ENCODE measurements around the gene NGF.

The NGF gene

GRCh38 chr1:115314092-115314491 is 24.0 kb downstream of the NGF start:
- no peak overlapping the region for H3K27ac ChIP-seq (ENCODE audit: low read length)
- H3K79me2 ChIP-seq (ENCODE audit: insufficient read depth, low read length): no peaks in the 10 kb centered on the region
- no peak overlapping the region for H2AFZ ChIP-seq (ENCODE audit: low read depth, low read length)
- H3K4me3 ChIP-seq (ENCODE audit: low read depth in 1 of 2, low read length in 2 of 2): no peak overlapping the region
- H3K4me2 ChIP-seq (ENCODE audit: insufficient read depth, low read length): no peak overlapping the region
- ATAC-seq (ENCODE audit: insufficient read depth, low read depth) (no peak), DNase-seq (no peak)
- TF ChIP-seq EZH2 (IDR thresholded peaks at IDR 0.05; ENCODE audit: borderline replicate concordance, low read depth, low read length, severe bottlenecking): no peak
- H3K4me1 ChIP-seq (ENCODE audit: insufficient read depth, low read length): no peaks in the 10 kb centered on the region
- no peaks in the 10 kb centered on the region for H3K9me3 ChIP-seq (ENCODE audit: insufficient read depth, low read length, severe bottlenecking)
- H3K36me3 ChIP-seq (ENCODE audit: insufficient read depth, low read length): no peaks in the 10 kb centered on the region
- H4K20me1 ChIP-seq (ENCODE audit: insufficient read depth, low read length): no peaks in the 10 kb centered on the region
- no peak overlapping the region for H3K9ac ChIP-seq (ENCODE audit: low read depth, low read length)
- H3K27me3 ChIP-seq (ENCODE audit: insufficient read depth, low read length, poor library complexity): peaks cover 3% of the 10 kb centered on the region

- no peaks in the 10 kb centered on the region for H3K9me3 ChIP-seq (ENCODE audit: insufficient read depth, low read length, severe bottlenecking)
- H2AFZ ChIP-seq (ENCODE audit: low read depth, low read length): no peak overlapping the region
- H3K4me2 ChIP-seq (ENCODE audit: insufficient read depth, low read length): no peak overlapping the region
- H3K27me3 ChIP-seq (ENCODE audit: insufficient read depth, low read length, poor library complexity): peaks cover 3% of the 10 kb centered on the region
- H4K20me1 ChIP-seq (ENCODE audit: insufficient read depth, low read length): no peaks in the 10 kb centered on the region
- no peaks in the 10 kb centered on the region for H3K79me2 ChIP-seq (ENCODE audit: insufficient read depth, low read length)
- no peaks in the 10 kb centered on the region for H3K4me1 ChIP-seq (ENCODE audit: insufficient read depth, low read length)
- no peak overlapping the region for H3K27ac ChIP-seq (ENCODE audit: low read length)
- no peaks in the 10 kb centered on the region for H3K36me3 ChIP-seq (ENCODE audit: insufficient read depth, low read length)
- no peak overlapping the region for H3K9ac ChIP-seq (ENCODE audit: low read depth, low read length)
- H3K4me3 ChIP-seq (ENCODE audit: low read depth in 1 of 2, low read length in 2 of 2): no peak overlapping the region
- DNase-seq (no peak), ATAC-seq (ENCODE audit: insufficient read depth, low read depth) (no peak)
- TF ChIP-seq EZH2 (IDR thresholded peaks at IDR 0.05; ENCODE audit: borderline replicate concordance, low read depth, low read length, severe bottlenecking): no peak
- TF ChIP-seq CTCF (IDR thresholded peaks at IDR 0.05; ENCODE audit: borderline replicate concordance, extremely low read depth, low read length, poor library complexity, severe bottlenecking): no peak
Measured at GRCh38 chr1:115313182-115313581, 24.9 kb downstream of the NGF start.

GRCh38 chr1:115312742-115313141 is 25.3 kb downstream of the NGF start:
- ATAC-seq (ENCODE audit: insufficient read depth, low read depth): no peak
- Histone ChIP-seq H3K79me2 (ENCODE audit: insufficient read depth, low read length) (no peaks in the 10 kb centered on the region), H2AFZ (ENCODE audit: low read depth, low read length) (no peak overlapping the region), H4K20me1 (ENCODE audit: insufficient read depth, low read length) (no peaks in the 10 kb centered on the region), H3K9me3 (ENCODE audit: insufficient read depth, low read length, severe bottlenecking) (no peaks in the 10 kb centered on the region), H3K4me2 (ENCODE audit: insufficient read depth, low read length) (no peak overlapping the region), H3K27me3 (ENCODE audit: insufficient read depth, low read length, poor library complexity) (peaks cover 3% of the 10 kb centered on the region), H3K4me3 (ENCODE audit: low read depth in 1 of 2, low read length in 2 of 2) (no peak overlapping the region), H3K36me3 (ENCODE audit: insufficient read depth, low read length) (no peaks in the 10 kb centered on the region), H3K4me1 (ENCODE audit: insufficient read depth, low read length) (no peaks in the 10 kb centered on the region), H3K27ac (ENCODE audit: low read length) (no peak overlapping the region), H3K9ac (ENCODE audit: low read depth, low read length) (no peak overlapping the region)
- DNase-seq: no peak
- TF ChIP-seq EZH2 (IDR thresholded peaks at IDR 0.05; ENCODE audit: borderline replicate concordance, low read depth, low read length, severe bottlenecking) (no peak), CTCF (IDR thresholded peaks at IDR 0.05; ENCODE audit: borderline replicate concordance, extremely low read depth, low read length, poor library complexity, severe bottlenecking) (no peak)

GRCh38 chr1:115311474-115311989 is 26.5 kb downstream of the NGF start:
- no peaks in the 10 kb centered on the region for H3K4me1 ChIP-seq (ENCODE audit: insufficient read depth, low read length)
- H3K27me3 ChIP-seq (ENCODE audit: insufficient read depth, low read length, poor library complexity): no peaks in the 10 kb centered on the region
- DNase-seq (no peak), ATAC-seq (ENCODE audit: insufficient read depth, low read depth) (no peak)
- H2AFZ ChIP-seq (ENCODE audit: low read depth, low read length): no peak overlapping the region
- H3K9me3 ChIP-seq (ENCODE audit: insufficient read depth, low read length, severe bottlenecking): no peaks in the 10 kb centered on the region
- TF ChIP-seq CTCF (IDR thresholded peaks at IDR 0.05; ENCODE audit: borderline replicate concordance, extremely low read depth, low read length, poor library complexity, severe bottlenecking) (no peak), EZH2 (IDR thresholded peaks at IDR 0.05; ENCODE audit: borderline replicate concordance, low read depth, low read length, severe bottlenecking) (no peak)
- H3K36me3 ChIP-seq (ENCODE audit: insufficient read depth, low read length): no peaks in the 10 kb centered on the region
- no peak overlapping the region for H3K4me2 ChIP-seq (ENCODE audit: insufficient read depth, low read length)
- no peaks in the 10 kb centered on the region for H3K79me2 ChIP-seq (ENCODE audit: insufficient read depth, low read length)
- H4K20me1 ChIP-seq (ENCODE audit: insufficient read depth, low read length): no peaks in the 10 kb centered on the region
- no peak overlapping the region for H3K4me3 ChIP-seq (ENCODE audit: low read depth in 1 of 2, low read length in 2 of 2)
- no peak overlapping the region for H3K9ac ChIP-seq (ENCODE audit: low read depth, low read length)
- no peak overlapping the region for H3K27ac ChIP-seq (ENCODE audit: low read length)

Measured in DND-41 (cell line).